Measurements from ENCODE around the gene CYP26A1.

DNA sequence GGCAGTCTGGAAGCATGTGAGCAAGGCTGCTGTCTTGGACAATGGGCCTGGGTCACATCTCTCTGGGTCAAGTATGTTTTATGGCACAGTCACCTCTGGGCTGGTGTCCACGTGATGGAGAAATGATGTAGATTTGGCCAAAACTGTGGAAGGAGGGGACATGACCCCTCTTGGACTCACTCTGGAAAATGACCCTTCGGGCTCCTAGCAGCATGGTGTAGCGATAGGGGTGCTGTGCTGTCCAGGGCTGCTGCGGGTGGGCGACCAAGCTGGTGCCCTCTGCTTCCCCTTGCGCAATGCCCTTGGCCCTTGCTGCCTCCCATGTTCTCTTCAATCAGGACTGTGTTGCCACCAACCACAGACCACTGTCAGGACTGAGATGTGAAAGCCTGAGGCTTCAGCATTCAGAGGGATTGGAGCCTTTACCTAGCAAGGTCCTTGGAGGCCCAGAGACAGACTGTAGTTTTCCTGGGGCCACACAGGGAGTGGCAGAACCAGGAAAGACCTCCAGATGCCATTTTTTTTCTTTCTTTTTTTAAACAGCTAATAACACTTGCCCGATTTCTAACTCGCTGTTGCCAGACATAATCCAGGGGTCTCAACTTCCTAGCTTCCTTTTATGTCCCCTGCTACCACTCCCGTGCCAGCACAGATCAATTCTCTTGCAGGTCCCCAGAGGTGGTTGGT lies 6.1 kb downstream of the CYP26A1 start:
- TF ChIP-seq CTCF (IDR thresholded peaks at IDR 0.05; ENCODE audit: low read length) (no peak), EZH2 (optimal IDR thresholded peaks at IDR 0.05; ENCODE audit: low read depth, low read length) (no peak), EZH2phosphoT487 (IDR thresholded peaks at IDR 0.05; ENCODE audit: low read length) (no peak)
